Fibroblast of the aortic adventitia (primary cell): Measurements from ENCODE around the gene SEPTIN3. TPM values are rescaled to one million over a fixed set of nuclear protein-coding genes. Genes with fewer than 3 reads are reported as not detected.

Experiments
- DNase-seq: peaks from one replicate; pipeline ENCODE4 v3.0.0-alpha.2; 2010; ENCODE audit warnings: low read depth
- H3K4me3 ChIP-seq: 2 replicates; pipeline ENCODE4 v1.5.1; 2011; ENCODE audit warnings: low read depth, mild to moderate bottlenecking, control low read depth, low read length, moderate library complexity
- total RNA-seq: library from RNA; depleted of rRNA; stranded (reverse); fragments of >200 nt; gene quantifications from 2 replicates; pipeline ENCODE4 v1.2.3, GENCODE V29; 2012; ENCODE audit warnings: low replicate concordance
- TF ChIP-seq, protein P1 (sequence below): IDR thresholded peaks from 2 replicates; pipeline ENCODE4 v1.5.1; 2011; ENCODE audit warnings: mild to moderate bottlenecking, low read length, control low read depth, inconsistent platforms; ENCODE audit not compliant: insufficient read depth

SEPTIN3 gene
- total RNA-seq, 1 donor = not detected

GRCh38 chr22:41987276-41987675, 18.0 kb downstream of the SEPTIN3 start:
- TF ChIP-seq, protein P1, sequence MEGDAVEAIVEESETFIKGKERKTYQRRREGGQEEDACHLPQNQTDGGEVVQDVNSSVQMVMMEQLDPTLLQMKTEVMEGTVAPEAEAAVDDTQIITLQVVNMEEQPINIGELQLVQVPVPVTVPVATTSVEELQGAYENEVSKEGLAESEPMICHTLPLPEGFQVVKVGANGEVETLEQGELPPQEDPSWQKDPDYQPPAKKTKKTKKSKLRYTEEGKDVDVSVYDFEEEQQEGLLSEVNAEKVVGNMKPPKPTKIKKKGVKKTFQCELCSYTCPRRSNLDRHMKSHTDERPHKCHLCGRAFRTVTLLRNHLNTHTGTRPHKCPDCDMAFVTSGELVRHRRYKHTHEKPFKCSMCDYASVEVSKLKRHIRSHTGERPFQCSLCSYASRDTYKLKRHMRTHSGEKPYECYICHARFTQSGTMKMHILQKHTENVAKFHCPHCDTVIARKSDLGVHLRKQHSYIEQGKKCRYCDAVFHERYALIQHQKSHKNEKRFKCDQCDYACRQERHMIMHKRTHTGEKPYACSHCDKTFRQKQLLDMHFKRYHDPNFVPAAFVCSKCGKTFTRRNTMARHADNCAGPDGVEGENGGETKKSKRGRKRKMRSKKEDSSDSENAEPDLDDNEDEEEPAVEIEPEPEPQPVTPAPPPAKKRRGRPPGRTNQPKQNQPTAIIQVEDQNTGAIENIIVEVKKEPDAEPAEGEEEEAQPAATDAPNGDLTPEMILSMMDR = no peak
- no peak for DNase-seq
- no peak overlapping the region for H3K4me3 ChIP-seq

DNA sequence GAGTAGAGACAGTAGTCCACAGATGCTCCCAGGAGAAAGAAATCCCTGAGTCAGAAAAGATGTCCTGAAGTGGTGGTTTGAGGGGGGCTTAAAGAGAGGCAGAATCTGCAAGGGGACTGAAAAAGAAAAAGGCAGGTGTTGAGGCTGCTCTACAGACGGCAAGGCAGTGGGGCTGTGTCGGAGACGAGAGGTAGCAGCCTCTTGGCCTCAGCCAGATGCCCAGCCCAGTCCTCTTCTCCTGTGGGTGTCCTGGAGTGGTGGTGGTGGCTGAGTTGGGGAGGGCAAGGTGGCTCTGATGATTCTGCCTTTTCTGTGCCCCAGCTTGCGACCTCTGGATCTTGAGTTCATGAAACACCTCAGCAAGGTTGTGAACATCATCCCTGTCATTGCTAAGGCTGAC, 20.0 kb downstream of the SEPTIN3 start:
- TF ChIP-seq, protein P1 = no peak
- no peak for DNase-seq
- no peak overlapping the region for H3K4me3 ChIP-seq

DNA sequence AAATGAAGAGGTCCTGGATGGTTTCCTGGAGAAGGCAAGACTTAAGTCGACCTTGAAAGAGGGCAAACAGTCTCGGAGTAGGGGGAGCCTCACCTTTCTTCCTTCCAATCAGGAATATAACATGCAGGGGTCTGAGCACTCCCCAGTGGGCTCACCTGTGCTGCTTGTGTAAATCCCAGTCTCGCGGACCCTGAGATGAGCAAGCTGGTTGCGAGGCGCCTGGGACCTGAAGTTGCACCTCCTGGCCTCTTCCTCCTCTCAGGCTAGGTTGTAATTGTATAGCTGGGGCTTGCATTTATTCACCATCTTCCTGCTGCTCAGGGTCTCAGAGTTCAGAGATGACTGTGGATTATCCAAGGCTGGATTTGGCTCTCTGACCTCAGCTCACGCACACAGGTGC, 21.9 kb downstream of the SEPTIN3 start:
- DNase-seq = no peak
- TF ChIP-seq, protein P1 = no peak
- no peak overlapping the region for H3K4me3 ChIP-seq

DNA sequence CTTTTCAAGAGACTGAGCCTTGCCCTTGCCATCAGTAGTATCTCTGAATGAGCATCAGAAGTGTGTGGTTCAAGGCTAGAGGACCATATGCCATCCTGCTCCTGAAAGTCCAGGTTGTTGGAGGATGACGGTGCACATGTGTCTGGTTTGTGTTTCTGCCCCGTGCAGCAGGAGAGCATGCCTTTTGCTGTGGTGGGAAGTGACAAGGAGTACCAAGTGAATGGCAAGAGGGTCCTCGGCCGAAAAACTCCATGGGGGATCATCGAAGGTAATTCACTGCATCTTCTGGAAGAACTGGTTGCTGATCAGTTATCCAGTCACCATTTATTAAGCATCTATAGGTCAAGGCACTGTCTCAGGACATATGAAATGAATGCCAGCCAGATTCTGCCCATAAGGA, 23.3 kb downstream of the SEPTIN3 start:
- no peak overlapping the region for H3K4me3 ChIP-seq
- TF ChIP-seq, protein P1 = no peak
- DNase-seq = no peak

DNA sequence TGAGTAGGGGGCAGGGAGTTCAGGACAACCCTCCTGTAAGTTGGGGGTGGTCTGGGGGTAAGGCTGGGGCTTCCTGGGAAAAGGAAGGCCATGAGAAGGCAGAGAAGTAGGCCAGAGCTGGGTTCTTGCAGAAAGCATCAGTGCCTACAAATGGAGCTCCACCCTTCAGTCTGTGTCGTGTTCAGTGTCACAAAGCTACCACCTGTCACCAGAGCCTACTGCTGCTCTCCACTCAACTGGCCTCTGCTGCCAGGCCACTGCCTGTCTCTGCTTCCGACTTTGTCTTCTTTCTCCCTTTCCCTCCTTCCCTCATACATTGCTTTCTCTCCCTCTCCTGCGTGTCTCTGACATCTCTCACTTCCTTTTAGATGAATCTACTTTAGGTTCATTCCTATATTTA, 26.0 kb downstream of the SEPTIN3 start:
- no peak overlapping the region for H3K4me3 ChIP-seq
- DNase-seq = no peak
- TF ChIP-seq, protein P1 = no peak

- TF ChIP-seq, protein P1 = no peak
- DNase-seq = no peak
- no peak overlapping the region for H3K4me3 ChIP-seq
Measured at GRCh38 chr22:41996826-41997225, 27.6 kb downstream of the SEPTIN3 start.
